ENCODE results near the gene CD74.

CD74 gene

GRCh38 chr5:150404121-150404520 lies 8.6 kb downstream of the CD74 start:
- Mint-ChIP-seq H3K4me1 (no peaks in the 10 kb centered on the region), H3K9me3 (no peaks in the 10 kb centered on the region), H3K27ac (no peak overlapping the region), H3K4me3 (no peak overlapping the region), H3K36me3 (ENCODE audit: low read depth) (peaks cover 22% of the 10 kb centered on the region), H3K27me3 (ENCODE audit: low read depth) (no peaks in the 10 kb centered on the region)
- TF ChIP-seq CTCF (IDR thresholded peaks at IDR 0.05; ENCODE audit: unreplicated experiment in 3 of 3), result no peak

- no peaks in the 10 kb centered on the region for H3K9me3 Mint-ChIP-seq
- H3K27me3 Mint-ChIP-seq (ENCODE audit: low read depth), result no peaks in the 10 kb centered on the region
- peaks cover 31% of the 10 kb centered on the region for H3K36me3 Mint-ChIP-seq (ENCODE audit: low read depth)
- no peak overlapping the region for H3K4me3 Mint-ChIP-seq
- TF ChIP-seq CTCF (IDR thresholded peaks at IDR 0.05; ENCODE audit: unreplicated experiment in 3 of 3), result no peak
- H3K27ac Mint-ChIP-seq, result no peak overlapping the region
- H3K4me1 Mint-ChIP-seq, result no peaks in the 10 kb centered on the region
Observed at GRCh38 chr5:150402901-150403342, 9.8 kb downstream of the CD74 start.

DNA sequence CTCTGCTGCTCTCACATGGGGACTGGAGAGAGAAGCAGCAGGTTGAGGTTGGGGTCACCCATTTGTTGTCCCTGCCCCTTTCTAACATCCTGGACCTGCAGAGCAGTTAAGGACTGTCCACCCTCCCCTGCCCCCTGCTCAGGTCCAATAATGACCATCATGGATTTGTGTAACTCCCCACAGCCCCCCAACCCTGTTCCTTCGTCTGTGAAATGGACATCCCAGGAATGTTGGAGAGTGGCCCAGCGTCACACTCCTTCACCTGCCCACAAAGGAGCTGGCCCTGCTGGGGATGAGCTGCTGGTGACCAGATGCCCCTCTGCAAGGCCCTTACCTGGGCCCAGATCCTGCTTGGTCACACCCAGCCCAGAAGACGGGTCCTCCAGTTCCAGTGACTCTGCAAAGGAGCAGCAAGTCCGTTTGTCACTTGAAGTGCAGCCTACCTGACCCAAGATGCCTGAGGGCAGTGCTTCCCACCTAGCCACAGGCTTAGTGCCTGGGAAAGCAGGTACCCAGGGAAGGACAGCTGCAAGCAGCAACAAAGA lies 10.4 kb downstream of the CD74 start:
- H3K27ac Mint-ChIP-seq, result no peak overlapping the region
- H3K4me1 Mint-ChIP-seq, result no peaks in the 10 kb centered on the region
- peaks cover 36% of the 10 kb centered on the region for H3K36me3 Mint-ChIP-seq (ENCODE audit: low read depth)
- no peak overlapping the region for H3K4me3 Mint-ChIP-seq
- H3K27me3 Mint-ChIP-seq (ENCODE audit: low read depth), result no peaks in the 10 kb centered on the region
- TF ChIP-seq CTCF (IDR thresholded peaks at IDR 0.05; ENCODE audit: unreplicated experiment in 3 of 3), result no peak
- no peaks in the 10 kb centered on the region for H3K9me3 Mint-ChIP-seq

GRCh38 chr5:150401376-150402228 lies 11.1 kb downstream of the CD74 start:
- H3K27me3 Mint-ChIP-seq (ENCODE audit: low read depth), result no peaks in the 10 kb centered on the region
- H3K27ac Mint-ChIP-seq, result peak overlapping the region in 2 of 3 experiments; percentile 34 to 59
- H3K36me3 Mint-ChIP-seq (ENCODE audit: low read depth), result peaks cover 39% of the 10 kb centered on the region
- no peak for TF ChIP-seq CTCF (IDR thresholded peaks at IDR 0.05; ENCODE audit: unreplicated experiment in 3 of 3)
- H3K9me3 Mint-ChIP-seq, result no peaks in the 10 kb centered on the region
- H3K4me3 Mint-ChIP-seq, result no peak overlapping the region
- H3K4me1 Mint-ChIP-seq, result no peaks in the 10 kb centered on the region

DNA sequence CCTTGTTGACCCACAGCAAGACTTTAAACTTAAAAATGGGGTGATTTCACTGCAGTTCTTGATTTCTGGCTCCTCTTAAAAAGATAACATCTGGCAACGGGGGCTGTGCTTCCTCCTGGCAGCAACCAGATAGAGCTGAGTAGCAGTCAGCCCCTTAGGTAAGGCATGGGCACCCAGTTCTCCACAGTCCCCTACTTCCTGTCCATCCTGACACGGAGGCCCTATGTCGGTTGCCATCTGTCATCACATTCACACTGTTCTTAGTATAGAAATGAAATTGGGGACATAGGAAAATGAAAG lies 11.7 kb downstream of the CD74 start:
- peak overlapping the region in 2 of 3 experiments; percentile 34 to 59 for H3K27ac Mint-ChIP-seq
- no peak for TF ChIP-seq CTCF (IDR thresholded peaks at IDR 0.05; ENCODE audit: unreplicated experiment in 3 of 3)
- H3K36me3 Mint-ChIP-seq (ENCODE audit: low read depth), result peaks cover 44% of the 10 kb centered on the region

More for the DNA sequence above, 11.7 kb downstream of the CD74 start:
- no peak overlapping the region for H3K4me3 Mint-ChIP-seq
- no peaks in the 10 kb centered on the region for H3K9me3 Mint-ChIP-seq
- no peaks in the 10 kb centered on the region for H3K27me3 Mint-ChIP-seq (ENCODE audit: low read depth)
- H3K4me1 Mint-ChIP-seq, result no peaks in the 10 kb centered on the region
